ENCODE results near the gene MRTFA. TPM values are rescaled to one million over a fixed set of nuclear protein-coding genes. Genes with fewer than 3 reads are reported as not detected.

Gene MRTFA
- total RNA-seq, 1 donor from 2014 or later: 19.2 TPM

DNA sequence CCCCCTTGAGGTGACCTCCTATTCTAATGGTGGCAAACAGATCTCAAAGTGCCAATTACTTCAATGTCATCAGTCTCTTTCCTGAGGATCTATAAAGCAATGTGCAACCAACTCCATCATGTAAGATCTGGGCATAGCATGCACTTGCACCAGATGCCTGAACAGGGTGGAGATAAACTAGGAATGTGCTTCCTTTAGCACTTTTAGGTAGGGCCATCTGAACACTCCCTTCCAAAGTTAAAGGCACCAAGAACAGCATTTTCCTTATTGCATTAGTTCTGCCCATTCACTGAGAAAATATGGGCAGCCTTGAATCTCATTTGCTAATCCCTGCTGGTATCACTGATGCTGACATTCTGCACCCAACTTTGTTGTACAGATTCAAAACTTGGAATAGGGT, 154.1 kb downstream of the MRTFA start:
- no peaks in the 10 kb centered on the region for H3K27me3 ChIP-seq (ENCODE audit: low read depth)
- H3K9me3 ChIP-seq (replicated peaks): no peaks in the 10 kb centered on the region
- H3K4me3 ChIP-seq: no peak overlapping the region
- H3K4me1 ChIP-seq: peaks cover 71% of the 10 kb centered on the region
- TF ChIP-seq, protein P1, sequence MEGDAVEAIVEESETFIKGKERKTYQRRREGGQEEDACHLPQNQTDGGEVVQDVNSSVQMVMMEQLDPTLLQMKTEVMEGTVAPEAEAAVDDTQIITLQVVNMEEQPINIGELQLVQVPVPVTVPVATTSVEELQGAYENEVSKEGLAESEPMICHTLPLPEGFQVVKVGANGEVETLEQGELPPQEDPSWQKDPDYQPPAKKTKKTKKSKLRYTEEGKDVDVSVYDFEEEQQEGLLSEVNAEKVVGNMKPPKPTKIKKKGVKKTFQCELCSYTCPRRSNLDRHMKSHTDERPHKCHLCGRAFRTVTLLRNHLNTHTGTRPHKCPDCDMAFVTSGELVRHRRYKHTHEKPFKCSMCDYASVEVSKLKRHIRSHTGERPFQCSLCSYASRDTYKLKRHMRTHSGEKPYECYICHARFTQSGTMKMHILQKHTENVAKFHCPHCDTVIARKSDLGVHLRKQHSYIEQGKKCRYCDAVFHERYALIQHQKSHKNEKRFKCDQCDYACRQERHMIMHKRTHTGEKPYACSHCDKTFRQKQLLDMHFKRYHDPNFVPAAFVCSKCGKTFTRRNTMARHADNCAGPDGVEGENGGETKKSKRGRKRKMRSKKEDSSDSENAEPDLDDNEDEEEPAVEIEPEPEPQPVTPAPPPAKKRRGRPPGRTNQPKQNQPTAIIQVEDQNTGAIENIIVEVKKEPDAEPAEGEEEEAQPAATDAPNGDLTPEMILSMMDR (IDR thresholded peaks at IDR 0.05; ENCODE audit: borderline replicate concordance): no peak
- intact Hi-C loops (cut with micrococcal nuclease): loop anchor here (5.0 kb wide), 1 partner anchor 45 kb away; no protein-coding TSS in a partner anchor
- DNase-seq: no peak
- H3K36me3 ChIP-seq: no peaks in the 10 kb centered on the region
- no peak overlapping the region for H3K27ac ChIP-seq (replicated peaks)

GRCh38 chr22:40480996-40481395, 155.5 kb downstream of the MRTFA start:
- peak overlapping the region; percentile 1 for H3K27ac ChIP-seq (replicated peaks)
- H3K27me3 ChIP-seq (ENCODE audit: low read depth): no peaks in the 10 kb centered on the region
- H3K36me3 ChIP-seq: no peaks in the 10 kb centered on the region
- H3K4me3 ChIP-seq: no peak overlapping the region
- no peak for DNase-seq
- TF ChIP-seq, protein P1 (IDR thresholded peaks at IDR 0.05; ENCODE audit: borderline replicate concordance): no peak
- intact Hi-C loops (cut with micrococcal nuclease): loop anchor here (5.0 kb wide), 1 partner anchor 44 kb away; no protein-coding TSS in a partner anchor
- no peaks in the 10 kb centered on the region for H3K9me3 ChIP-seq (replicated peaks)
- H3K4me1 ChIP-seq: peaks cover 67% of the 10 kb centered on the region

DNA sequence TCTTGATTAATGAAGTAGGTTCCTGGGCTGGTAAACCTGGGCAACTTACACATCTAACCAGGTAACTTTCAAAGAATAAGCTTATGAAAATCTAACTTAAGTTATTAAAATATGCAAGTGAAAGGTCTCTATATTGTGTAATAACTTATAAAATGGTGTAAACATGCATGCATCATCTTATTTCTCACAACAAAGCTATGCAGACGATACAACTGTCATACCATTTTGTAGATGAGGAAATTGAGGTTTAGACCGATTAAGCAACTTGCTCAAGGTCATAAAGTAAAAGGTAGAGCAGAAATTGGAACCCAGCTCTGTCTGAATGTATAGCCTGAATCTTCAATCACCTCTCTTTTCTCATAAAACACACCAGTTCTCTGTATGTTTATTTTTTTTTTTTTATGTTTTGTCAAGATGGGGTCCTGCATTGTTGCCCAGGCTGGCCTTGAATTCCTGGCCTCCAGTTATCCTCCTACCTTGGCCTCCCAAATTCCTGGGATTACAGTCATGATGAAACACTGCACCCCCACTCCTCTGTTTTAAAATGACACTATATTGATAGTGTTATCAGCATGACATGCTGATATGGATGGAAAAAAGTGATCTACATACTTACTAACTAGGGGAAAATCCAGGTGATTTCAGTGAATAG, 156.5 kb downstream of the MRTFA start:
- no peak overlapping the region for H3K4me3 ChIP-seq
- no peaks in the 10 kb centered on the region for H3K9me3 ChIP-seq (replicated peaks)
- H3K4me1 ChIP-seq: peaks cover 57% of the 10 kb centered on the region
- TF ChIP-seq, protein P1 (IDR thresholded peaks at IDR 0.05; ENCODE audit: borderline replicate concordance): no peak
- intact Hi-C loops (cut with micrococcal nuclease): loop anchor here (5.0 kb wide), 1 partner anchor 43 kb away; no protein-coding TSS in a partner anchor
- DNase-seq: no peak
- no peaks in the 10 kb centered on the region for H3K27me3 ChIP-seq (ENCODE audit: low read depth)
- no peaks in the 10 kb centered on the region for H3K36me3 ChIP-seq
- no peak overlapping the region for H3K27ac ChIP-seq (replicated peaks)

GRCh38 chr22:40479126-40479800, 157.3 kb downstream of the MRTFA start:
- Histone ChIP-seq H3K4me1 (peaks cover 50% of the 10 kb centered on the region), H3K27me3 (ENCODE audit: low read depth) (no peaks in the 10 kb centered on the region), H3K4me3 (no peak overlapping the region), H3K36me3 (peaks cover 6% of the 10 kb centered on the region), H3K9me3 (replicated peaks) (no peaks in the 10 kb centered on the region), H3K27ac (replicated peaks) (no peak overlapping the region)
- intact Hi-C loops (cut with micrococcal nuclease): no loop called here
- TF ChIP-seq, protein P1 (IDR thresholded peaks at IDR 0.05; ENCODE audit: borderline replicate concordance): no peak
- no peak for DNase-seq

DNA sequence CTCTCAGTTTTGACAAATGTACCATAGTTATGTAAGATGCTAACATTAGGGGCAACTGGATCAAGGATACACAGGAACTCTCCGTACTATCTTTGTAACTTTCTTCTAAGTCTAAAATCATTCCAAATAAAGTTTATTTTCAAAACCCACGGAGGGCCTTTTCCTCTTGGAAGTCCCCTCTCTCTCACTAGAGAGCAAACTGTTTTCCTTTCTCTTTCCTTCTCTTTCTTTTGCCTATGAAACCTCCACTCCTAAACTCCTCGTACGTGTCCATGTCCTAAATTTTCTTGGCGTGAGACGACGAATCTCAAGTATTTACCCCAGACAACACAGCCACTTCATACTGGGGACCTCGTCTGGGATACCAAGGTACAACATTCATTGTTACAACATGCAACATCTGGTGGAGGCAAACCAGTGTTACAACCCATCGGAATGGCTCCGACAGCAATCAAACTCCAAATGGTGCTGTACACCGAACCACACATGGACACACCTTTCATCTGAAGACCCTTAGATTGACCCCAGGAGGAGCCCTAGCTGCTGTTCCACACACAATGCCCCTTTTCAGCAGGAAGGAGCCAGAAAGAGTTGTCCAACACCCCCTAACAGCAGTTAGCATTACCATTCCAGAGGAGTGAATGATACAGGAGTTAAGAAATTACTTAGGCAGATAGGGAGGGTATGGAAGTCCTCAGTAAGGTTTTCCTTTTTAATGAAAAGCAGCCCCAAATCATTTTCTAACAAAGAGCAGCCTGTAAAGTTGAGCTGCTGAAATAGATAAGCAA, 158.0 kb downstream of the MRTFA start:
- Histone ChIP-seq H3K36me3 (peaks cover 6% of the 10 kb centered on the region), H3K4me1 (peaks cover 50% of the 10 kb centered on the region), H3K27ac (replicated peaks) (no peak overlapping the region), H3K27me3 (ENCODE audit: low read depth) (no peaks in the 10 kb centered on the region), H3K9me3 (replicated peaks) (no peaks in the 10 kb centered on the region), H3K4me3 (no peak overlapping the region)
- intact Hi-C loops (cut with micrococcal nuclease): no loop called here
- TF ChIP-seq, protein P1 (IDR thresholded peaks at IDR 0.05; ENCODE audit: borderline replicate concordance): no peak
- DNase-seq: no peak

Measured in left ventricle myocardium inferior (tissue), 1 donor.